Measurements from ENCODE around the gene CPVL. TPM values are rescaled to one million over a fixed set of nuclear protein-coding genes. Genes with fewer than 3 reads are reported as not detected.

The CPVL gene
- total RNA-seq, 1 donor from 2014 or later, result 37.5 TPM

- ATAC-seq (ENCODE audit: poor library complexity) (peak; percentile 32), DNase-seq (no peak)
- intact Hi-C loops (cut with DNase I), result no loop called here
These were observed 111.1 kb downstream of the CPVL start for GRCh38 chr7:29035044-29035740.

- ATAC-seq (ENCODE audit: poor library complexity) (peak; percentile 84), DNase-seq (no peak)
- intact Hi-C loops (cut with DNase I), result no loop called here
These were observed 112.8 kb downstream of the CPVL start for GRCh38 chr7:29033584-29033983.

GRCh38 chr7:29032146-29032545 lies 114.2 kb downstream of the CPVL start:
- no peak for DNase-seq
- ATAC-seq (ENCODE audit: poor library complexity), result no peak
- intact Hi-C loops (cut with DNase I), result no loop called here

- no peak for ATAC-seq (ENCODE audit: poor library complexity)
- intact Hi-C loops (cut with DNase I), result no loop called here
- no peak for DNase-seq
These were observed 115.5 kb downstream of the CPVL start for GRCh38 chr7:29030781-29031275.

DNA sequence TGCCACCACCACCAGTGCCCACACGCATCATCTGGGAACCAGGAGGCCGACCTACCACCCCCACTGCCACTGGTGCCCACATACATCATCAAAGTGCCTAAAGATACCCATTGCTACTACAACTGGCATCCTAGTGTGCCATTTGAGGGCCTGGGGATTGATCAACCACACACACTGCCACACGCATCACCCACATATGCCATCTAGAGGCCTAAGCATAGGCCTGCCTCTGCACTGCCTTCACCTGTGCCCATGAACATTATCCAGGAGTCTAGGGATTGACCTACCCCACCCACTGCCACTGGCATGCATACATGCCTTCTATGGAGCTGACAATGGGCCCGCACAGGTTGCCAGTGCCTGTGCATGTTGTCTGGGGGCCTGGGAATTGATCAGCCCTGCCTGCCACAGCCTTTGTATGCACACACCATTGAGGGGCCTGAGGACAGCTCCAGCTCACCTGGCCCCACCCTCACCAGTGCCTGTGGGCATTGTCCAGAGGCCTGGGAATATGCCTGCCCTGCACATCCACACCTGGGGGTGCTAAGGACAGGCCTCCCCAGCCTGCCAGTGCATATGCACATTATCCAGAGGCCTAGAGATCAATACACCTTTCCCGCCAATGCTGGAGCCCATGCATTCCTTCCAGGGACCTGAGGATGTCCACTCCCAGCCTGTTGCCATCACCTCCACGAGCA lies 123.9 kb downstream of the CPVL start:
- intact Hi-C loops (cut with DNase I), result no loop called here
- DNase-seq (no peak), ATAC-seq (ENCODE audit: poor library complexity) (no peak)

DNA sequence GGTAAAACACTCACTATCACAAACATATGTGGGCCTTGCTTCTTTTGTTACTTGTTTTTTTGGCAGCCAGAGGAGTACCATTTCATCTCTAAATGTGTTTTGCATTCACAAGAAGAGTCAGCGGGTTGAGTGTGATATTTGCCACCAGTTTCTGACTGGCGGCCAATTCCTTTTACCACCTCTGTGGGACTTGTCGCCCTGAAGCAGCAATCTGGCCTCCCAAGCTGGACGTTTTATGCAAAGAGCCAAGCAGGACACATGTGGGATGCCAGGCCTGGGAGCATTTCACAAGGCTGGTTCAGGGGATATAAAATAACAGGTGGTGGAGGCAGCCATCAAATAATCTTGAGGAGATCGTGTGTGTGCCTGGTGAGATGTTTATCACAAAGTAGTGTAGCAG lies 126.4 kb downstream of the CPVL start:
- DNase-seq (no peak), ATAC-seq (ENCODE audit: poor library complexity) (peak; percentile 82)
- intact Hi-C loops (cut with DNase I), result no loop called here

DNA sequence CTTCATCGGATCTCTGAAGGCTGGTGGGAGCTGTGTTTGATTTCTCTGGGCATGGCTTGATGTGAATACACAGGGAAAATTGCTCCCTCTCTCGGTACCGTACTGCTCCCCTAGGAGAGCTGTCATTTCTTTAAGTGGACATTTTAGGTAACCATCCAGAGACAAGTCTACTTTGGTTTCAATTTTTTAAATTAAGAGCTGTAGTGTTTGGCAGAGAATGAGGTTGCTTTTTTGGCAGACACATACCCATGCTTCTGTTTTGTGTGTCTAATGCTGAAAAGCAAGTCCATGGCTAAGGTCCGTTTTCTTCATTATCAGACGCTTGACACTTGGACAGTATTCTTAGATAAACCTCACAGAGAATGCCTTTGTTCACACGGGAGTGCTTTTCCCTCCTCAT lies 127.0 kb downstream of the CPVL start:
- no peak for DNase-seq
- peak; percentile 72 for ATAC-seq (ENCODE audit: poor library complexity)
- intact Hi-C loops (cut with DNase I), result no loop called here

DNA sequence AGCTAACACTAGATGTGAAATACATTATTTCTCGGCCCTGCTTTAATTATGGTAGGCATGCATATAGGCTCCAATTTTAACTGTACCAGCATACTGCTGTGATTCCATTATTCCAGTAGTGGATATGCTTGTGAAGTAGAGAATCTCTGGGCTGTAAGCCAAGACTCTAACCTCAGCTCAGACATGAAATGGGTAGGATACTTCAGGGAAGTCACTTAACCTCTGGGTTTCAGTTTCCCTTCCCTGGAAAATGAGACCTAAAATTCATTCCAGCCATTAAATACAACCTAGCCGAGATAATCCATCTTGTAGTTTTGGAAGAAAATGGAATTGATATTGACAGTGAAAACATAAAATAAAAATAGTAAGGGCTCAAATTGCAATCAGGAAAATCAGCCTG lies 128.6 kb downstream of the CPVL start:
- ATAC-seq (ENCODE audit: poor library complexity) (peak; percentile 47), DNase-seq (no peak)
- intact Hi-C loops (cut with DNase I), result no loop called here

- no peak for ATAC-seq (ENCODE audit: poor library complexity)
- intact Hi-C loops (cut with DNase I), result no loop called here
- no peak for DNase-seq
These were observed 131.6 kb downstream of the CPVL start for GRCh38 chr7:29014725-29015124.

GRCh38 chr7:29013931-29014330 lies 132.4 kb downstream of the CPVL start:
- ATAC-seq (ENCODE audit: poor library complexity) (no peak), DNase-seq (no peak)
- intact Hi-C loops (cut with DNase I), result no loop called here

GRCh38 chr7:29013082-29013695 lies 133.1 kb downstream of the CPVL start:
- DNase-seq (no peak), ATAC-seq (ENCODE audit: poor library complexity) (peak; percentile 71)
- intact Hi-C loops (cut with DNase I), result no loop called here

- ATAC-seq (ENCODE audit: poor library complexity) (no peak), DNase-seq (no peak)
- intact Hi-C loops (cut with DNase I), result no loop called here
These were observed 136.4 kb downstream of the CPVL start for GRCh38 chr7:29009947-29010346.

DNA sequence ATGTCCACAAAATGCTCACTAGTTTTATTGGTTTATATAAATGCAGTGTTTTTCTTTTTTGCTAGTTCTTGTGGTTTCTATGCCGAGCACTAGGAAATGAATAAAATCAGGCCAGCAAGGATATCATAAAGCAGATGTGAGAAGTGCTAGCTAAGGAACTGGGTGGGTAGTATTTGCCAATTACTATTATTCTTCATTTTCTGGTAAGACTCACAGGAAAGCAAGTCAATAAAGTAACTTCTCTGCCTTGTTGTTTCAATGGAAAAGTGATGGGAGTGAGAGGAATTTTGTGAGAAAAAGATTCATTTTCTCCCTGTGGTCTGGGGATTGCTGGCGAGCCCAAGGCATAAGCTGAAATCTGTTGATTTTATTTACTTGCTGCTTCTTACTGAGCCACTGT lies 137.7 kb downstream of the CPVL start:
- DNase-seq (no peak), ATAC-seq (ENCODE audit: poor library complexity) (no peak)
- intact Hi-C loops (cut with DNase I), result no loop called here

DNA sequence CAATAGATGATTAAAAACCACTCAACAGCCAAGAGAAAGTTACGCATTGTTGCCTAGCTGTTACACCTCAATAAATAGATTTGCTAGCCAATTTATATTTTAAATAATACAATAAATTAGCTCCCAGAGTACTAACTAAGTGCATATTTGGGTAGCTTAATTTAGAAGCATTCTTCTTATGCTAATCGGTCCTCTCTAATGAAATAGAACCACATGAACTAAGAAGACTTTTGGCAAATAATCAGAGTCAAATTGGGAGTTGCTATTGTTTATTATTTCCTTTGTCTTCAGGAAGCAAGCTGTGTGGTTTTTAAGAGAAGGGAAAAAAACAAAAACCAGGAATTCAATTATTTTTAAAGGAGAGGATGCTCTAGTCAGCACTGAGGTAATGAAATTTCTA lies 139.2 kb downstream of the CPVL start:
- intact Hi-C loops (cut with DNase I), result no loop called here
- ATAC-seq (ENCODE audit: poor library complexity) (no peak), DNase-seq (no peak)

DNA sequence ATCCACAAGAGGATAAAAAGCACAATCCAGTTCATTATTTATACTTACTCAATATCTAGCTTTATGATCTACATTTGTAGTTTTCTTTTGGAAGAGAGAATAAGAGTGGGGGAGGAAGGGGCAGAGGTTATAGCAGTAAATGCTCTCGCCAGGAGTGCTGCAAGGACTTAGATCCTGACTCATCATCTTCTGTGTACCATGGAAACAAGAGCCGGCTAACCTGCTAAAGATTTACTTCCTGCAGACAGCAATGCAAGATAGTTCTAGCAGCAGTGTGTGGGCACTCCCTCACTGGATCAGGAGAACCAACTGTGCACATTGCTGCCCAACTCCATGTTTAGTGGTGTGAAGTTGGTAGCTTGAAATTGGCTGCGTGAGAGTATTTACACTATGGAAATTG lies 140.5 kb downstream of the CPVL start:
- no peak for ATAC-seq (ENCODE audit: poor library complexity)
- intact Hi-C loops (cut with DNase I), result no loop called here
- no peak for DNase-seq

- DNase-seq (no peak), ATAC-seq (ENCODE audit: poor library complexity) (no peak)
- intact Hi-C loops (cut with DNase I), result no loop called here
These were observed 140.9 kb downstream of the CPVL start for GRCh38 chr7:29005406-29005805.

GRCh38 chr7:29003703-29004102 lies 142.6 kb downstream of the CPVL start:
- DNase-seq (no peak), ATAC-seq (ENCODE audit: poor library complexity) (no peak)
- intact Hi-C loops (cut with DNase I), result no loop called here

DNA sequence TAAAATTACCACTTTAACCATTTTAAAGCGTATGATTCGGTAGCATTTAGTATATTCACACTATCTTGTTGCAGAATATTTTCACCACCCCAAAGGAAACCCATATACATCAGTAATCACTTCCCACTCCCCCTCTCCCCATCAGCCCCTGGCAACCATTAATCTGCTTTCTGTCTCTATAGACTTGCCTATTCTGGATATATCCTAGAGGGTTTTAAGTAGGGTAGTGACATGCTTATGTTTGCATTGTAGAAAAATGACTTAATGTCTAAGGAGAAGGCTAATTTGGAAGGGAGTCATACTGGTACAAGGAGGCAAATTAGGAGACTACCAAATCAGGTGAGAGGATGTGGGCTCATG lies 145.6 kb downstream of the CPVL start:
- intact Hi-C loops (cut with DNase I), result no loop called here
- DNase-seq (no peak), ATAC-seq (ENCODE audit: poor library complexity) (no peak)

DNA sequence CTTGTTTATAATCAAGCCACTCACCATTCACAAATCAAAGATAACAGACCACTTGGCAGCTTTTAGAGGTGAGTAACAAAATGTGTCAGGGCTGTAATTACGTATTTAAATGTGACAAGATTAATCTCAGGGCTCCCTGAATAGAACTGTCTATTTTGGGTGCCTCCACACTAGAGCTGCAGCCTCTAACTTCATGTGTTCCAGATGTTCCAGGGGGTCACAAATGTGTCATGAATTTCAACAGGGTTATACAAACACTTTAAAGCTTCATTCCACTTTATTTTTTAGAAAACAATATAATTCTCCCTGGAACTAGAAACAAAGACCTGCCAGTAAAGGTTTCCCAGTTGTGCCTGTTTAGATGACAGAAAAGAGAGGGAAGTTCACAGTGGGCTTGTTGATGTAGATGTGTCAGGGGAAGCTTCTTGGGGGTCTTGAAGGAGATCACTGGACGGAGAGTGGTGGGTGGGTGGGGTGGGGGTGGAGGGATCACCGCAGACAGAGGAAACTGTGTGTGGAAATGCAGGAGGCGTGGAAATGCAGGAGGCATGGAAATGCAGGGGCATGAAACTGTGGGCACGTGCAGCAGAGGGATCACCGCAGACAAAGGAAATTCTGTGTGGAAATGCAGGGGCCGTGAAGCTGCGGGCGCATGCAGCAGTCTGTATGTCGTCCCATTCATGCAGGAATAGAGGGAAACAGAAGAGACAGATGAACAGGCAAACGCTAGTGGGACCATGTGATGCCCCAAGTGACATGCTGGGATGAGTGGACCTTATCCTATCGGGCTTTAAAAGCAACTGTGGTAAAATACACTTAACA lies 146.2 kb downstream of the CPVL start:
- no peak for DNase-seq
- ATAC-seq (ENCODE audit: poor library complexity), result peak; percentile 71
- intact Hi-C loops (cut with DNase I), result no loop called here

Data from Right ventricle myocardium superior (tissue), 1 donor.